ENCODE measurements around the gene CAMSAP1.

DNA sequence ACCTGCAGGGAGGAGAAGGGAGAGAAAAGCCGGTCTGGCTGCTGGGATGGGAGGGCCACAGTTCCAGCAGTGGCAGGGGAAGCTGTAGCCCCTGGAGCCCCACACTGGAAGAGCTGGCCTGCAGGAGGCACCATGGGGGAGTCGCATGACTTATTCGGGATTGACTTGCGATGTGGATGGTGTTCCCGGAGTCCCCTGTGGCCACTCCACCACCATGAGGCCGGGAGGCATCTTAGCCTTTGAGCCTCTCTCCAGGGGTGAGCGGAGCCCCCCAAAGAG, 113.3 kb downstream of the CAMSAP1 start:
- TF ChIP-seq, protein P1, sequence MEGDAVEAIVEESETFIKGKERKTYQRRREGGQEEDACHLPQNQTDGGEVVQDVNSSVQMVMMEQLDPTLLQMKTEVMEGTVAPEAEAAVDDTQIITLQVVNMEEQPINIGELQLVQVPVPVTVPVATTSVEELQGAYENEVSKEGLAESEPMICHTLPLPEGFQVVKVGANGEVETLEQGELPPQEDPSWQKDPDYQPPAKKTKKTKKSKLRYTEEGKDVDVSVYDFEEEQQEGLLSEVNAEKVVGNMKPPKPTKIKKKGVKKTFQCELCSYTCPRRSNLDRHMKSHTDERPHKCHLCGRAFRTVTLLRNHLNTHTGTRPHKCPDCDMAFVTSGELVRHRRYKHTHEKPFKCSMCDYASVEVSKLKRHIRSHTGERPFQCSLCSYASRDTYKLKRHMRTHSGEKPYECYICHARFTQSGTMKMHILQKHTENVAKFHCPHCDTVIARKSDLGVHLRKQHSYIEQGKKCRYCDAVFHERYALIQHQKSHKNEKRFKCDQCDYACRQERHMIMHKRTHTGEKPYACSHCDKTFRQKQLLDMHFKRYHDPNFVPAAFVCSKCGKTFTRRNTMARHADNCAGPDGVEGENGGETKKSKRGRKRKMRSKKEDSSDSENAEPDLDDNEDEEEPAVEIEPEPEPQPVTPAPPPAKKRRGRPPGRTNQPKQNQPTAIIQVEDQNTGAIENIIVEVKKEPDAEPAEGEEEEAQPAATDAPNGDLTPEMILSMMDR (IDR thresholded peaks at IDR 0.05), result no peak
- TF ChIP-seq POLR2A (IDR thresholded peaks at IDR 0.05) (no peak), EP300 (IDR thresholded peaks at IDR 0.05) (no peak), POLR2AphosphoS5 (IDR thresholded peaks at IDR 0.05) (no peak)
